WI38 (cell line): ENCODE measurements around the gene C1QTNF9B.
"Not testable (repeated sequence)": the region's sequence is repeated elsewhere in the genome, so short reads cannot be mapped to it uniquely, and the experiment has no call there.

ENCODE experiments used
- H3K4me3 ChIP-seq: 2 replicates; pipeline ENCODE4 v1.5.1; 2011; ENCODE audit warnings: low read depth, mild to moderate bottlenecking, control low read depth, low read length
- TF ChIP-seq, protein P1 (sequence below): IDR thresholded peaks from 2 replicates; pipeline ENCODE4 v1.5.1; 2012; ENCODE audit warnings: low read depth, mild to moderate bottlenecking, control low read depth, low read length

Gene C1QTNF9B

GRCh38 chr13:23909606-23910005 lies 12.3 kb upstream of the C1QTNF9B start:
- TF ChIP-seq, protein P1, sequence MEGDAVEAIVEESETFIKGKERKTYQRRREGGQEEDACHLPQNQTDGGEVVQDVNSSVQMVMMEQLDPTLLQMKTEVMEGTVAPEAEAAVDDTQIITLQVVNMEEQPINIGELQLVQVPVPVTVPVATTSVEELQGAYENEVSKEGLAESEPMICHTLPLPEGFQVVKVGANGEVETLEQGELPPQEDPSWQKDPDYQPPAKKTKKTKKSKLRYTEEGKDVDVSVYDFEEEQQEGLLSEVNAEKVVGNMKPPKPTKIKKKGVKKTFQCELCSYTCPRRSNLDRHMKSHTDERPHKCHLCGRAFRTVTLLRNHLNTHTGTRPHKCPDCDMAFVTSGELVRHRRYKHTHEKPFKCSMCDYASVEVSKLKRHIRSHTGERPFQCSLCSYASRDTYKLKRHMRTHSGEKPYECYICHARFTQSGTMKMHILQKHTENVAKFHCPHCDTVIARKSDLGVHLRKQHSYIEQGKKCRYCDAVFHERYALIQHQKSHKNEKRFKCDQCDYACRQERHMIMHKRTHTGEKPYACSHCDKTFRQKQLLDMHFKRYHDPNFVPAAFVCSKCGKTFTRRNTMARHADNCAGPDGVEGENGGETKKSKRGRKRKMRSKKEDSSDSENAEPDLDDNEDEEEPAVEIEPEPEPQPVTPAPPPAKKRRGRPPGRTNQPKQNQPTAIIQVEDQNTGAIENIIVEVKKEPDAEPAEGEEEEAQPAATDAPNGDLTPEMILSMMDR, result no peak
- no peak overlapping the region for H3K4me3 ChIP-seq

- TF ChIP-seq, protein P1, result no peak
- H3K4me3 ChIP-seq, result no peak overlapping the region
These were observed 8.5 kb upstream of the C1QTNF9B start for GRCh38 chr13:23905766-23906165.

DNA sequence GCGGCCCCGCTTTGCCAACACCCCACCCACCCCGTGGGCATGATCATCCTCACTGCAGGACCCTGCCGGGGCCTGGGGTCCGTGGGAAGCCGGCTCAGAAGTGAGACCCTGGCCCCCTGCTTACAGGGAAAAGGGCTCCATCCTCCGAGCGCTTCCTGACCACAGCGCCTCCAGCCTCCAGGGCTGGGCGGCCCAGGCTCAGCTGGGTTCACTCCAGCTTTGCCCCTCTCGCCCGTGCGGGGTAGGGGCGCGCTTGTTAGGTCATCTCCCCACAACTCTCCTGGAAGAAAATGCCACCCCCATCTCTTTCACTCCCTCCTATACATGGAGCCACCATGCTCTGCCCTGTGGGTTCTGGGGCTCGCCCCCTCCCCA lies 6.6 kb upstream of the C1QTNF9B start:
- TF ChIP-seq, protein P1, result no peak
- H3K4me3 ChIP-seq, result no peak overlapping the region

GRCh38 chr13:23902975-23903905 lies 5.9 kb upstream of the C1QTNF9B start:
- no peak overlapping the region for H3K4me3 ChIP-seq
- TF ChIP-seq, protein P1, result no peak

- no peak overlapping the region for H3K4me3 ChIP-seq
- TF ChIP-seq, protein P1, result no peak
These were observed 4.1 kb upstream of the C1QTNF9B start for GRCh38 chr13:23901365-23901764.

DNA sequence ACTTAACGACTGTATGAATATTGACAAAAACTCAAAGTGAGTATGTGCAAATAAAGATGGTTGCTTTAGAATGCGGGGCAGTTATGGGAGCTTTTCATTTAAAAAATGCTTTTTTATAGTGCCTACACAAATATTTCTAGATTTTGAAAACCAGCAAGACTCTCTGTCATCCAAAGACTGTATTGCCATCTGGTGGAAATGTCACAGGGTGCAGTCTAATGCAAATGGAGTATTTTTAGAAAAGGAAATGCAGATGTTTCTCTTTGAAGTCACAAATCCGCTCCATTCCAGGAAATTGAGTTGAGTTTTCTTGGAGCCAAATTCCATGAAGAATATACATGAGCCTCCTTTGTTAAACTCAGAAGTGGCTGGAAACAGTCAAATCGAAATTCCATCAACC lies 2.3 kb upstream of the C1QTNF9B start:
- no peak overlapping the region for H3K4me3 ChIP-seq

DNA sequence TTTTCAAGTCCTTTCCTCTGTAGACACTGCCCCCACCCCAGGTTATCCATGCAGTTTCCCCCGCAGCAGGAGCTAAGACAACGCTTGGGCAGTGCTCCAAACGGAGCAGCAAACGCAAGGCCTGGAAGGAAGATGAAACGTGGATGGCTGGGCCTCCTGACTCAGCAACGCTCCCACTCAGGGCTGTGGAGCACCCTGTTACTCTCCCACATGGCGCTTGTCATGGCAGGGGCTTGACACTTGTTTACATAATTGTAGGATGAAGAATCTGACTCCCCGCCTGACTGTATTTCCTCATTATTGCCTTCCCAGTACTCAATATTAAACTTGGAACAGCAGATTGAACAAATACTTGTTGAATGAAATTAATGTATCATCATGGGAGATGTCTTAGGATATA lies 799 bp upstream of the C1QTNF9B start:
- H3K4me3 ChIP-seq, result no peak overlapping the region
- TF ChIP-seq, protein P1, result no peak

More for the DNA sequence above, 2.3 kb upstream of the C1QTNF9B start:
- TF ChIP-seq, protein P1, result peak; percentile 55; the same call in 1 of the 2 replicates

GRCh38 chr13:23894746-23895145 lies 2.6 kb downstream of the C1QTNF9B start:
- H3K4me3 ChIP-seq, result not testable (repeated sequence)

- H3K4me3 ChIP-seq, result not testable (repeated sequence)
These were observed 3.5 kb downstream of the C1QTNF9B start for GRCh38 chr13:23893791-23894190.
